SU-DHL-6 (cell line): Measurements from ENCODE around the gene NYAP2.

Source experiments
- H2AFZ ChIP-seq: fragments of 200-600 bp; sonication (generic); 2 replicates; pipeline ENCODE4 v1.6.1; 2014; ENCODE audit warnings: low read depth, mild to moderate bottlenecking, moderate library complexity, mixed read lengths, antibody characterized with exemption, low read length; ENCODE audit not compliant: severe bottlenecking
- H3F3A ChIP-seq: fragments of 200-600 bp; shearing (Covaris generic); 2 replicates; pipeline ENCODE4 v1.6.0; 2016; ENCODE audit warnings: antibody characterized with exemption, mild to moderate bottlenecking; ENCODE audit not compliant: insufficient read depth
- H3K27ac ChIP-seq: fragments of 200-600 bp; sonication (generic); 2 replicates; pipeline ENCODE4 v1.5.1; 2016; ENCODE audit warnings: low read depth, mild to moderate bottlenecking, low read length, moderate library complexity, mixed read lengths
- H3K27me3 ChIP-seq: fragments of 200-600 bp; sonication (generic), shearing (Covaris generic); 2 replicates; pipeline ENCODE4 v1.6.0; 2014; ENCODE audit warnings: mild to moderate bottlenecking, low read length
- H3K36me3 ChIP-seq: fragments of 200-600 bp; sonication (generic); 2 replicates; pipeline ENCODE4 v1.6.1; 2014; ENCODE audit warnings: mild to moderate bottlenecking, low read length, mixed read lengths
- H3K4me2 ChIP-seq: fragments of 300-600, 200-600 bp; shearing (Covaris generic), sonication (generic); 2 replicates; pipeline ENCODE4 v1.6.0; 2014; ENCODE audit warnings: low read length, low read depth, mild to moderate bottlenecking; ENCODE audit not compliant: poor library complexity, severe bottlenecking
- H3K4me3 ChIP-seq: fragments of 200-600 bp; sonication (generic); 2 replicates; pipeline ENCODE4 v1.5.1; 2014; ENCODE audit warnings: antibody characterized with exemption, low read length, mild to moderate bottlenecking, mixed read lengths; ENCODE audit not compliant: insufficient read depth, poor library complexity, severe bottlenecking
- H3K79me2 ChIP-seq: fragments of 200-600 bp; sonication (generic); 2 replicates; pipeline ENCODE4 v1.6.1; 2014; ENCODE audit warnings: mild to moderate bottlenecking, low read length, moderate library complexity; ENCODE audit not compliant: insufficient read depth
- H3K9ac ChIP-seq: fragments of 200-600 bp; sonication (generic); 2 replicates; pipeline ENCODE4 v1.7.0; 2014; ENCODE audit warnings: mild to moderate bottlenecking, low read length
- H3K9me2 ChIP-seq: fragments of 200-600 bp; sonication (generic); replicated peaks from 2 replicates; pipeline ENCODE4 v1.6.1; 2014; ENCODE audit warnings: low read length; ENCODE audit not compliant: insufficient read depth
- H3K9me3 ChIP-seq: fragments of 200-600 bp; sonication (generic); 2 replicates; pipeline ENCODE4 v1.6.1; 2014; ENCODE audit warnings: low read length, mixed read lengths; ENCODE audit not compliant: insufficient read depth
- H4K20me1 ChIP-seq: fragments of 200-600 bp; sonication (generic); 2 replicates; pipeline ENCODE4 v1.6.1; 2014; ENCODE audit warnings: low read depth, mild to moderate bottlenecking, antibody characterized with exemption, low read length, moderate library complexity, mixed read lengths
- EZH2phosphoT487 ChIP-seq: fragments of 200-600 bp; sonication (generic), shearing (Covaris generic); conservative IDR thresholded peaks from 2 replicates; pipeline ENCODE4 v1.6.1; 2018; ENCODE audit warnings: mild to moderate bottlenecking, antibody characterized with exemption, low read length, moderate library complexity, mixed read lengths
- TF ChIP-seq, protein P1 (sequence below): fragments of 200-600 bp; sonication (generic); IDR thresholded peaks from one replicate; pipeline ENCODE4 v1.5.1; 2017; ENCODE audit warnings: antibody characterized with exemption, mild to moderate bottlenecking, low read length, moderate library complexity; ENCODE audit not compliant: insufficient read depth, poor library complexity, severe bottlenecking

NYAP2 gene

DNA sequence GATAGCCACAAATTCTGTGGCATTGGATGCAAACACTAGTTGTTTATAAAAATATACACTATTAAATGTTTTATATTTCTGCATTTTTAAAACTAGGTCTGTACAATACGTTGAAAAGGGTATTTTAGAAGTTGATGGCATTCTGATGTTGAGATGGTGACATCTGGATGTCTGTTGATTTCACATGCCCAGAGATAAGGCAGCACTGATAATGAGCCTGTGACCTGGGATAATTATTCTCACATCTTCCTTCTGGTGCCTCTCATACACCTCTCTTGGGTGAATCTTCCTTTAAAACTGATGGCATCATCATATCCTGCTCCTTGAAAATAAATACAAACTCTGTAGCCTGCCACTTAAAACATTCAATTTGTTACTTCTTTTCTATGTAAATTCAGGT lies 208.6 kb downstream of the NYAP2 start:
- TF ChIP-seq, protein P1, sequence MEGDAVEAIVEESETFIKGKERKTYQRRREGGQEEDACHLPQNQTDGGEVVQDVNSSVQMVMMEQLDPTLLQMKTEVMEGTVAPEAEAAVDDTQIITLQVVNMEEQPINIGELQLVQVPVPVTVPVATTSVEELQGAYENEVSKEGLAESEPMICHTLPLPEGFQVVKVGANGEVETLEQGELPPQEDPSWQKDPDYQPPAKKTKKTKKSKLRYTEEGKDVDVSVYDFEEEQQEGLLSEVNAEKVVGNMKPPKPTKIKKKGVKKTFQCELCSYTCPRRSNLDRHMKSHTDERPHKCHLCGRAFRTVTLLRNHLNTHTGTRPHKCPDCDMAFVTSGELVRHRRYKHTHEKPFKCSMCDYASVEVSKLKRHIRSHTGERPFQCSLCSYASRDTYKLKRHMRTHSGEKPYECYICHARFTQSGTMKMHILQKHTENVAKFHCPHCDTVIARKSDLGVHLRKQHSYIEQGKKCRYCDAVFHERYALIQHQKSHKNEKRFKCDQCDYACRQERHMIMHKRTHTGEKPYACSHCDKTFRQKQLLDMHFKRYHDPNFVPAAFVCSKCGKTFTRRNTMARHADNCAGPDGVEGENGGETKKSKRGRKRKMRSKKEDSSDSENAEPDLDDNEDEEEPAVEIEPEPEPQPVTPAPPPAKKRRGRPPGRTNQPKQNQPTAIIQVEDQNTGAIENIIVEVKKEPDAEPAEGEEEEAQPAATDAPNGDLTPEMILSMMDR = no peak
- TF ChIP-seq EZH2phosphoT487 = no peak

DNA sequence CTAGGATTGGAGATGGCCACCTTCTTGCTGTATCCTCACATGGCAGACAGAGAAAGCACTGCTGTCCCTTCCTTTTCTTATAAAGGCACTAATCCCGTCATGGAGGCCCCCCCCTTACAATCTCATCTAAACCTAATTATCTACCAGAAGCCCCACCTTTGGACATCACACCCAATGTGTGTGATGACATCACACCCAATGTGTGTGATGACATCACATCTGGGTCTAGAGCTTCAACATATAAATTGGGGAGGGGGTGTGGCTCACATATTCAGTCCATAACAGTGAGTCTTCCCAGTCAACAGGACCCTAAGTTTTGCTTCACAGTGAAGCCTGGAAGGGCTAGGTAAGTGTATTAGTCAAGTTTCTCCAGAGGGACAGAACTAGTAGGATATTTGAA lies 213.1 kb downstream of the NYAP2 start:
- TF ChIP-seq, protein P1 = no peak
- TF ChIP-seq EZH2phosphoT487 = no peak
- Histone ChIP-seq H2AFZ (no peak overlapping the region), H3K9ac (no peak overlapping the region), H4K20me1 (no peaks in the 10 kb centered on the region), H3K4me3 (no peak overlapping the region), H3F3A (no peaks in the 10 kb centered on the region), H3K79me2 (no peaks in the 10 kb centered on the region), H3K9me3 (no peaks in the 10 kb centered on the region), H3K4me2 (no peak overlapping the region), H3K27ac (no peak overlapping the region), H3K9me2 (no peaks in the 10 kb centered on the region), H3K36me3 (no peaks in the 10 kb centered on the region), H3K27me3 (no peaks in the 10 kb centered on the region)

More for the DNA sequence above, 208.6 kb downstream of the NYAP2 start:
- H3K9me2 ChIP-seq = no peaks in the 10 kb centered on the region
- H3K27me3 ChIP-seq = no peaks in the 10 kb centered on the region
- H3K9me3 ChIP-seq = no peaks in the 10 kb centered on the region
- H3F3A ChIP-seq = no peaks in the 10 kb centered on the region
- no peaks in the 10 kb centered on the region for H4K20me1 ChIP-seq
- no peak overlapping the region for H3K27ac ChIP-seq
- no peaks in the 10 kb centered on the region for H3K36me3 ChIP-seq
- H3K4me2 ChIP-seq = no peak overlapping the region
- H2AFZ ChIP-seq = no peak overlapping the region
- no peaks in the 10 kb centered on the region for H3K79me2 ChIP-seq
- no peak overlapping the region for H3K9ac ChIP-seq
- H3K4me3 ChIP-seq = no peak overlapping the region

DNA sequence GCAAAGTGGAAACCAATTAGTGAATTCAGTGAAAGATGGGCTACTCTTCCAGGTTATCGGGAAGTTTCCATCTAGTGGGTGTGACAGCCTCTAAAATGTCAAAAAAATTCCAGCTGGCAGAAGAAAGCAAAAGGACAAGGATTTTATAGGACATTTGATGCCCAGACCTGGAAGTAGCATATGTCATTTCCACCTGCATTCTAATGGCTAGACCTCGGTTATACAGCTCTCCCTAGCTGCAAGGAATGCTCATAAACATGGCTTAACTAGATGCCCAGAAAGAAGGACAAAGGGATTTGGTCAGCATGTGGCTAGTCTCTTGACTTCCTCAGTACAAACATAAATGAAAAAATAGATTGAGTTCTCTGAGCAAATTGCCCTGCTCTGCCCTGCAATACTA lies 215.4 kb downstream of the NYAP2 start:
- no peak overlapping the region for H3K4me2 ChIP-seq
- H3K4me3 ChIP-seq = no peak overlapping the region
- no peaks in the 10 kb centered on the region for H3F3A ChIP-seq

More for the DNA sequence above, 215.4 kb downstream of the NYAP2 start:
- no peak overlapping the region for H3K9ac ChIP-seq
- no peaks in the 10 kb centered on the region for H3K9me3 ChIP-seq
- H3K27me3 ChIP-seq = no peaks in the 10 kb centered on the region
- H3K9me2 ChIP-seq = no peaks in the 10 kb centered on the region
- no peaks in the 10 kb centered on the region for H3K36me3 ChIP-seq
- no peak for TF ChIP-seq EZH2phosphoT487
- TF ChIP-seq, protein P1 = no peak
- no peak overlapping the region for H2AFZ ChIP-seq
- H3K27ac ChIP-seq = no peak overlapping the region
- no peaks in the 10 kb centered on the region for H3K79me2 ChIP-seq
- no peaks in the 10 kb centered on the region for H4K20me1 ChIP-seq
